ENCODE measurements around the gene ADORA2A.

DNA sequence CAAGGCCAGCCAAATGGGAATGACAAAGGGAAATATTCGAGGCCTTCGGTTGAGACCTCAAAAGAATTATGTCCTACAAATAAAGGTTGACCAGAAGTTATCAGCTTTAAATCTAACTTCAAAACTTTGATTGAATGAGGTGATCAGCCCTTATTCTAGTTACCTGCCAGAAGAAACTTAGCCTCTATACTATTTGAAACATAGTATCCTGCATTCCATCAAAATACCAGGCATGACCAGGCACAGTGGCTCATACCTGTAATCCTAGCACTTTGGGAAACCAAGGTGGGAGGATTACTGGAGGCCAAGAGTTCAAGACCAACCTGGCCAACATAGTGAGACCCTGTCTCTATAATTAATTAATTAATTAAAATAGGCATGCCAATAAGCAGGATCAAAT, 44.3 kb upstream of the ADORA2A start:
- TF ChIP-seq CTCF (IDR thresholded peaks at IDR 0.05; ENCODE audit: insufficient read depth, low read length, poor library complexity, severe bottlenecking), result no peak
- no peak for TF ChIP-seq EZH2phosphoT487 (conservative IDR thresholded peaks at IDR 0.05; ENCODE audit: low read length)
